Heart left ventricle (tissue), 16 donors: ENCODE results near the gene USP22. TPM values are rescaled to one million over a fixed set of nuclear protein-coding genes. Genes with fewer than 3 reads are reported as not detected.

Source experiments
- ATAC-seq, 4 donors: fragments of 200-7000 bp; cut with Tn5 transposase; one replicate each; pipeline ENCODE4 v1.9.1; 2020 to 2022; ENCODE audit warnings: moderate library complexity in 4 of 4, mild to moderate bottlenecking in 3 of 4, moderate number of reproducible peaks in 1 of 4
- DNase-seq, 5 donors: peaks; one replicate each; pipeline ENCODE4 v3.0.0-alpha.2; 2020
- H3K27ac ChIP-seq, 12 donors: fragments of 200-600 bp; sonication (generic) in 4 of 12; one replicate each; pipeline versions ENCODE4 v1.5.0 to v1.8.0; 2016 to 2022; ENCODE audit warnings: mild to moderate bottlenecking in 2 of 12
- H3K27me3 ChIP-seq, 9 donors: fragments of 200-600 bp; sonication (generic) in 2 of 9; one replicate each; pipeline versions ENCODE4 v1.5.1 to v1.8.0; 2016 to 2022; ENCODE audit warnings: mild to moderate bottlenecking in 3 of 9
- H3K36me3 ChIP-seq, 9 donors: fragments of 200-600 bp; sonication (generic) in 2 of 9; one replicate each; pipeline versions ENCODE4 v1.5.0 to v1.8.0; 2018 to 2022; ENCODE audit warnings: mild to moderate bottlenecking in 2 of 9
- H3K4me1 ChIP-seq, 12 donors: fragments of 200-600 bp; sonication (generic) in 4 of 12; one replicate each; pipeline versions ENCODE4 v1.5.0 to v1.8.0; 2016 to 2022; ENCODE audit warnings: mild to moderate bottlenecking in 3 of 12
- H3K4me3 ChIP-seq, 12 donors: fragments of 200-600 bp; sonication (generic) in 4 of 12; one replicate each; pipeline versions ENCODE4 v1.5.0 to v1.8.0; 2017 to 2022; ENCODE audit warnings: mild to moderate bottlenecking in 9 of 12, moderate library complexity in 4 of 12
- H3K9me3 ChIP-seq, 12 donors: fragments of 200-600 bp; sonication (generic) in 4 of 12; one replicate each; pipeline versions ENCODE4 v1.5.0 to v1.8.0; 2016 to 2022; ENCODE audit warnings: mild to moderate bottlenecking in 1 of 12
- POLR2A ChIP-seq, 2 donors: fragments of 450-650 bp; IDR thresholded peaks; one replicate each; pipeline ENCODE4 v1.6.1; 2017; ENCODE audit warnings: antibody characterized with exemption in 2 of 2, mild to moderate bottlenecking in 2 of 2, moderate library complexity in 2 of 2
- WGBS, 4 donors: extraction: QIAGEN DNeasy Blood & Tissue Kit in 2 of 4; methylation state at CpG; one replicate each; pipeline versions ENCODE4 v1.1.5 to v1.1.7; 2013 to 2018; 5-methylcytosine and 5-hydroxymethylcytosine counted together
- intact Hi-C, 10 donors: fragments of 100-400 bp; cut with DNase I; formaldehyde crosslinking; loops; one replicate each; pipeline versions ENCODE4 v1.11.1 to v1.14.2; 2022
- polyA plus RNA-seq, 2 donors: library from polyadenylated mRNA; stranded (reverse); fragments of 200-250 nt; gene quantifications; one replicate each; pipeline ENCODE4 v1.2.3, GENCODE V29; 2013
- total RNA-seq, 9 donors: library from RNA; depleted of rRNA in 2 of 9; stranded (reverse); fragments of >200 nt in 2 of 9; fragmentation: NEBNext Ultra II Directional in 3 of 9; extraction: Animal tissue kit (Norgen Biotek cat#: 25700) in 3 of 9; gene quantifications; one replicate each; pipeline versions ENCODE4 v1.1.0 to v1.2.4, GENCODE V29; 2016 to 2023
- TF ChIP-seq, protein P1 (sequence below), 12 donors: fragments of 200-600 bp; sonication (generic) in 4 of 12; IDR thresholded peaks; one replicate each; pipeline versions ENCODE4 v1.5.0 to v1.8.0; 2018 to 2022; ENCODE audit warnings: antibody characterized with exemption in 12 of 12, mild to moderate bottlenecking in 5 of 12
- donor health status: ischemic (EF 13 %, LVEDD 7.1; RV severe dilation, severe dysfunction).
- donor health status: healthy with polysubstance abuse.
- donor health status: DM: no; HTN: yes; CAD: no.
- donor health status: DM: no; HTN: no; CAD: no.
- donor health status: ischemic (EF 25% LVEDD 6.9; RV normal size, moderate dysfunction).
- donor health status: ischemic (EF 25% LVEDD 5.7; RV mildly dilated, moderate dysfunction).
- donor health status: healthy.
- donor health status: DM: yes; HTN: yes; CAD: no.
- donor health status: ischemic (EF 35%, LVEDD 5.7; RV mildly dilated, moderate dysfunction).
- donor health status: nonischemic (EF 11% LVEDD 7.7; RV severe dilation, severe dysfunction).
- donor health status: DM: yes; HTN: yes; CAD: no.
- donor health status: PGD.
- donor health status: ischemic (EF 29% LVEDD 5.4; RV normal size, mild dysfunction).
- donor health status: nonischemic (EF 23%, LVEDD 6.1; RV moderate dilation, normal function).

USP22 gene
- total and polyA plus RNA-seq, 11 donors, result 33.7 to 207 (median 169) TPM

- ATAC-seq, result no peak
- intact Hi-C loops, result loop anchor here in 5 of 10 donors (5.0 to 10.0 kb wide), 6 partner anchors 42 to 775 kb away; partner anchors contain the start of gene USP22 (in 1 of the 5)
- TF ChIP-seq POLR2A (IDR thresholded peaks at IDR 0.05), result no peak
- TF ChIP-seq, protein P1, sequence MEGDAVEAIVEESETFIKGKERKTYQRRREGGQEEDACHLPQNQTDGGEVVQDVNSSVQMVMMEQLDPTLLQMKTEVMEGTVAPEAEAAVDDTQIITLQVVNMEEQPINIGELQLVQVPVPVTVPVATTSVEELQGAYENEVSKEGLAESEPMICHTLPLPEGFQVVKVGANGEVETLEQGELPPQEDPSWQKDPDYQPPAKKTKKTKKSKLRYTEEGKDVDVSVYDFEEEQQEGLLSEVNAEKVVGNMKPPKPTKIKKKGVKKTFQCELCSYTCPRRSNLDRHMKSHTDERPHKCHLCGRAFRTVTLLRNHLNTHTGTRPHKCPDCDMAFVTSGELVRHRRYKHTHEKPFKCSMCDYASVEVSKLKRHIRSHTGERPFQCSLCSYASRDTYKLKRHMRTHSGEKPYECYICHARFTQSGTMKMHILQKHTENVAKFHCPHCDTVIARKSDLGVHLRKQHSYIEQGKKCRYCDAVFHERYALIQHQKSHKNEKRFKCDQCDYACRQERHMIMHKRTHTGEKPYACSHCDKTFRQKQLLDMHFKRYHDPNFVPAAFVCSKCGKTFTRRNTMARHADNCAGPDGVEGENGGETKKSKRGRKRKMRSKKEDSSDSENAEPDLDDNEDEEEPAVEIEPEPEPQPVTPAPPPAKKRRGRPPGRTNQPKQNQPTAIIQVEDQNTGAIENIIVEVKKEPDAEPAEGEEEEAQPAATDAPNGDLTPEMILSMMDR (IDR thresholded peaks at IDR 0.05), result no peak
- Histone ChIP-seq H3K36me3 (peaks cover 6 to 64% (median 54%) of the 10 kb centered on the region in 9 donors), H3K4me1 (peaks cover 0 to 78% (median 38%) of the 10 kb centered on the region in 12 donors), H3K27ac (peak overlapping the region in 6 of 12 donors; percentile 41 to 67 (median 52)), H3K4me3 (no peak overlapping the region), H3K9me3 (no peaks in the 10 kb centered on the region), H3K27me3 (no peaks in the 10 kb centered on the region)
- DNase-seq, result no peak
- WGBS, 4 donors, result 79 to 88% (median 85%) methylated on average over 13 of the region's 13 CpGs
Measured at GRCh38 chr17:20999841-21000532, 42.8 kb downstream of the USP22 start.

DNA sequence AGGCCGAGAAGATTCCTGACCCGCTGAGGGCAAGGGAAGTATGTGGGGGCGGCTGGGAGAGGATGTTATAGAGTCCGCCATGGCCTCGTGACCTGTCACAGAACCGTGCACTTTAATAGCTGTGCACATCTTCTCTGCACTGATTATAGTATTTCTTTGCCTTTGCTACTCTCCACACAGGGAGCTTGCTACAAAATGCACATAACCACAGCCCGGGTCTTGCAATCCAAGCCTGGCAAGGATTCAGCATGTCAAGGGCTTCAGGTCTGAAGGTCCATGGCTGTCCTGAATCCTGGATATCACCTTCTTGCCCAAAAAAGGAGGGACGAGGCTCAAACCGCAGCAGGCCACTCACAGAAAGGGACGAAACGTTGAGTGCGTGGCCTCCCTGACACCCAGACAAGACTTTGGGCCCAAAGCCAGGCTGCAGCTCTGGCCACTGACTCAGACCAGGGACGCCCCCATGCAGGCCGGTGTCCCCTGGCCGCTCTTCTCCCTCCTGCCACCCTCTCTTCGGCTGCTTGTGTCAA is 43.7 kb downstream of the USP22 start:
- H3K9me3 ChIP-seq, result no peaks in the 10 kb centered on the region
- H3K4me1 ChIP-seq, result peaks cover 0 to 73% (median 38%) of the 10 kb centered on the region in 12 donors
- intact Hi-C loops, result loop anchor here in 5 of 10 donors (10.0 kb wide), 5 partner anchors 74 to 774 kb away; no protein-coding TSS in a partner anchor
- H3K36me3 ChIP-seq, result peaks cover 2 to 55% (median 46%) of the 10 kb centered on the region in 9 donors
- peak overlapping the region in 10 of 12 donors; percentile 19 to 67 (median 46) for H3K27ac ChIP-seq
- TF ChIP-seq POLR2A (IDR thresholded peaks at IDR 0.05), result no peak
- TF ChIP-seq, protein P1 (IDR thresholded peaks at IDR 0.05), result no peak
- no peaks in the 10 kb centered on the region for H3K27me3 ChIP-seq
- DNase-seq (peak in 2 of 5 donors; percentile 66 to 70), ATAC-seq (peak in 3 of 4 donors; percentile 18 to 50 (median 36))
- 32 to 41% (median 35%) methylated on average over 16 of the region's 16 CpGs for WGBS, 4 donors
- H3K4me3 ChIP-seq, result no peak overlapping the region

DNA sequence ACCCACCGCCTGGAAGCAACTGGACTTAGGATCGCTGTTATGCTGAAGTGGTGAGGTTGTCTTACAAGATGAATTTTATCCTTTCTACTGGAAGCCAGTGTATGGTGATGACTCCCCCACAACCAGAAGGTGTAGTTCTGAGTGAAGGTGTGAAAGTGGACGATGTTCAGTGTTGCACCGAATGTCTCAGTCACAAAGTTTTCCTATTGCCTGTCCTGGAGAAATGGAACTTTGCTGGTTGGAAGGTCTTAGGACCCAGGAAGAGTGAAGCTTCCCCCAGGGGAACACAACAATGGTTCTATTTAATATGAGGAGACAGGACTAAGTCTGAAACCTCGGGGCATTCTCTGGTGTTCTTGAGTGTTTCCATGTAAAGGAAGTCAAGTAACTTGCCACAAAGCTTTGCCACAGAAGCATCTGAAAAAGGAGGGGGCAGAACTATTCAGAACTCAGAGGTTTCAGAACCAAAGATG is 44.2 kb downstream of the USP22 start:
- intact Hi-C loops, result loop anchor here in 5 of 10 donors (10.0 kb wide), 5 partner anchors 74 to 774 kb away; no protein-coding TSS in a partner anchor
- WGBS, 4 donors, result 72 to 77% (median 75%) methylated on average over 5 of the region's 5 CpGs
- Histone ChIP-seq H3K4me3 (no peak overlapping the region), H3K27ac (peak overlapping the region in 7 of 12 donors; percentile 19 to 67 (median 50)), H3K27me3 (no peaks in the 10 kb centered on the region), H3K36me3 (peaks cover 0 to 50% (median 41%) of the 10 kb centered on the region in 9 donors), H3K9me3 (no peaks in the 10 kb centered on the region), H3K4me1 (peaks cover 0 to 73% (median 38%) of the 10 kb centered on the region in 12 donors)
- ATAC-seq (no peak), DNase-seq (no peak)
- TF ChIP-seq, protein P1 (IDR thresholded peaks at IDR 0.05), result no peak
